ENCODE data around the gene CXCL8.

DNA sequence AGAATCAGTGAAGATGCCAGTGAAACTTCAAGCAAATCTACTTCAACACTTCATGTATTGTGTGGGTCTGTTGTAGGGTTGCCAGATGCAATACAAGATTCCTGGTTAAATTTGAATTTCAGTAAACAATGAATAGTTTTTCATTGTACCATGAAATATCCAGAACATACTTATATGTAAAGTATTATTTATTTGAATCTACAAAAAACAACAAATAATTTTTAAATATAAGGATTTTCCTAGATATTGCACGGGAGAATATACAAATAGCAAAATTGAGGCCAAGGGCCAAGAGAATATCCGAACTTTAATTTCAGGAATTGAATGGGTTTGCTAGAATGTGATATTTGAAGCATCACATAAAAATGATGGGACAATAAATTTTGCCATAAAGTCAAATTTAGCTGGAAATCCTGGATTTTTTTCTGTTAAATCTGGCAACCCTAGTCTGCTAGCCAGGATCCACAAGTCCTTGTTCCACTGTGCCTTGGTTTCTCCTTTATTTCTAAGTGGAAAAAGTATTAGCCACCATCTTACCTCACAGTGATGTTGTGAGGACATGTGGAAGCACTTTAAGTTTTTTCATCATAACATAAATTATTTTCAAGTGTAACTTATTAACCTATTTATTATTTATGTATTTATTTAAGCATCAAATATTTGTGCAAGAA is 2.3 kb downstream of the CXCL8 start:
- TF ChIP-seq CTCF (IDR thresholded peaks at IDR 0.05) (no peak), POLR2AphosphoS5 (IDR thresholded peaks at IDR 0.05; ENCODE audit: low read depth, low read length) (no peak), SIN3A (IDR thresholded peaks at IDR 0.05; ENCODE audit: borderline replicate concordance, insufficient read depth, low read depth, low read length) (no peak)
- TF ChIP-seq, protein P1, sequence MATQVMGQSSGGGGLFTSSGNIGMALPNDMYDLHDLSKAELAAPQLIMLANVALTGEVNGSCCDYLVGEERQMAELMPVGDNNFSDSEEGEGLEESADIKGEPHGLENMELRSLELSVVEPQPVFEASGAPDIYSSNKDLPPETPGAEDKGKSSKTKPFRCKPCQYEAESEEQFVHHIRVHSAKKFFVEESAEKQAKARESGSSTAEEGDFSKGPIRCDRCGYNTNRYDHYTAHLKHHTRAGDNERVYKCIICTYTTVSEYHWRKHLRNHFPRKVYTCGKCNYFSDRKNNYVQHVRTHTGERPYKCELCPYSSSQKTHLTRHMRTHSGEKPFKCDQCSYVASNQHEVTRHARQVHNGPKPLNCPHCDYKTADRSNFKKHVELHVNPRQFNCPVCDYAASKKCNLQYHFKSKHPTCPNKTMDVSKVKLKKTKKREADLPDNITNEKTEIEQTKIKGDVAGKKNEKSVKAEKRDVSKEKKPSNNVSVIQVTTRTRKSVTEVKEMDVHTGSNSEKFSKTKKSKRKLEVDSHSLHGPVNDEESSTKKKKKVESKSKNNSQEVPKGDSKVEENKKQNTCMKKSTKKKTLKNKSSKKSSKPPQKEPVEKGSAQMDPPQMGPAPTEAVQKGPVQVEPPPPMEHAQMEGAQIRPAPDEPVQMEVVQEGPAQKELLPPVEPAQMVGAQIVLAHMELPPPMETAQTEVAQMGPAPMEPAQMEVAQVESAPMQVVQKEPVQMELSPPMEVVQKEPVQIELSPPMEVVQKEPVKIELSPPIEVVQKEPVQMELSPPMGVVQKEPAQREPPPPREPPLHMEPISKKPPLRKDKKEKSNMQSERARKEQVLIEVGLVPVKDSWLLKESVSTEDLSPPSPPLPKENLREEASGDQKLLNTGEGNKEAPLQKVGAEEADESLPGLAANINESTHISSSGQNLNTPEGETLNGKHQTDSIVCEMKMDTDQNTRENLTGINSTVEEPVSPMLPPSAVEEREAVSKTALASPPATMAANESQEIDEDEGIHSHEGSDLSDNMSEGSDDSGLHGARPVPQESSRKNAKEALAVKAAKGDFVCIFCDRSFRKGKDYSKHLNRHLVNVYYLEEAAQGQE (IDR thresholded peaks at IDR 0.05; ENCODE audit: insufficient read depth in 1 of 2, low read depth in 2 of 2, low read length in 1 of 2) = no peak

All from Panc1 (cell line).